Glutamatergic neuron (in vitro differentiated cells): ENCODE results near the gene FSHR. TPM values are rescaled to one million over a fixed set of nuclear protein-coding genes. Genes with fewer than 3 reads are reported as not detected.

Experiments used
- DNase-seq: peaks from one replicate; pipeline ENCODE4 v3.0.0; 2022
- H3K27ac Mint-ChIP-seq: one replicate; pipeline ENCODE4 v1.8.0; 2020; ENCODE audit warnings: mild to moderate bottlenecking, mixed read lengths, inconsistent platforms; ENCODE audit not compliant: unreplicated experiment
- H3K27me3 Mint-ChIP-seq: one replicate; pipeline ENCODE4 v1.8.0; 2020; ENCODE audit warnings: mild to moderate bottlenecking, moderate library complexity, mixed read lengths, inconsistent platforms; ENCODE audit not compliant: unreplicated experiment
- H3K36me3 Mint-ChIP-seq: one replicate; pipeline ENCODE4 v1.8.0; 2020; ENCODE audit warnings: mild to moderate bottlenecking, mixed read lengths, inconsistent platforms; ENCODE audit not compliant: unreplicated experiment
- H3K4me1 Mint-ChIP-seq: one replicate; pipeline ENCODE4 v1.8.0; 2020; ENCODE audit warnings: mild to moderate bottlenecking, low read depth, mixed read lengths, inconsistent platforms; ENCODE audit not compliant: unreplicated experiment
- H3K4me3 Mint-ChIP-seq: one replicate; pipeline ENCODE4 v1.8.0; 2020; ENCODE audit warnings: mild to moderate bottlenecking, mixed read lengths, inconsistent platforms; ENCODE audit not compliant: unreplicated experiment
- H3K9me3 Mint-ChIP-seq: one replicate; pipeline ENCODE4 v1.8.0; 2020; ENCODE audit warnings: mild to moderate bottlenecking, moderate library complexity, mixed read lengths, inconsistent platforms; ENCODE audit not compliant: unreplicated experiment
- total RNA-seq: library from RNA; stranded (reverse); fragmentation: NEBNext Ultra II Directional; extraction: Animal tissue kit (Norgen Biotek cat#: 25700); gene quantifications from one replicate; pipeline ENCODE4 v1.2.1, GENCODE V29; 2021; ENCODE audit not compliant: unreplicated experiment
- TF ChIP-seq, protein P1 (sequence below): fragments of 200-600 bp; sonication (generic); IDR thresholded peaks from one replicate; pipeline ENCODE4 v1.5.0; 2021; ENCODE audit not compliant: partially characterized antibody, unreplicated experiment

The FSHR gene
- total RNA-seq, 1 donor from 2014 or later = not detected

DNA sequence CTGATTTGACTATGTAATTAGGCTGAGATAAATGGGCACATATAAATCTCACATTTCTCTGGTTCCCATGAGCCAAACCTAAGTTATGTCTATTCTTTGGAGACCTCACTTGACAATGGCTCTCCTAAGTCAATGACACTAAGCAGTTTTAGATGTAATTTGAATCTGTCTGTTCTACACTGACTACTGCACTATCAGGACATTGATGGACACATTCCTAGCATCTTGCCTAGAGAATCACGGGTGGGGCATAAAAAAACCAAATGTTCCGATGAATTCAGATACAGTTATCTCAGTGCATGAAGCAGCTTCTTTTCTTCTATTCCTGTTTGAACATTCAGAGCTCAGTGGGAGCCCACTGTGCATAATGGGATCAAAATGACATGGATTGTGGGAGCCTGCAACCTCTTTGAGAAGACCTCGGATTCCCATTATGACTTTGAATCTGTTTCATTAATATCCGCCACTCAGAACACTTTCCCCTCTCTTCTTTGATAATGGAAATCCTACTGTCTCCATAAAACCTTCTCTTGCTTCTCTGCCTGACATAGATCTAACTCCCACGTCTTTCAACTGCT is 110.8 kb downstream of the FSHR start:
- Mint-ChIP-seq H3K36me3 (no peaks in the 10 kb centered on the region), H3K9me3 (no peaks in the 10 kb centered on the region), H3K4me3 (no peak overlapping the region), H3K27me3 (peaks cover 2% of the 10 kb centered on the region), H3K27ac (no peak overlapping the region), H3K4me1 (peaks cover 20% of the 10 kb centered on the region)
- DNase-seq = no peak
- TF ChIP-seq, protein P1, sequence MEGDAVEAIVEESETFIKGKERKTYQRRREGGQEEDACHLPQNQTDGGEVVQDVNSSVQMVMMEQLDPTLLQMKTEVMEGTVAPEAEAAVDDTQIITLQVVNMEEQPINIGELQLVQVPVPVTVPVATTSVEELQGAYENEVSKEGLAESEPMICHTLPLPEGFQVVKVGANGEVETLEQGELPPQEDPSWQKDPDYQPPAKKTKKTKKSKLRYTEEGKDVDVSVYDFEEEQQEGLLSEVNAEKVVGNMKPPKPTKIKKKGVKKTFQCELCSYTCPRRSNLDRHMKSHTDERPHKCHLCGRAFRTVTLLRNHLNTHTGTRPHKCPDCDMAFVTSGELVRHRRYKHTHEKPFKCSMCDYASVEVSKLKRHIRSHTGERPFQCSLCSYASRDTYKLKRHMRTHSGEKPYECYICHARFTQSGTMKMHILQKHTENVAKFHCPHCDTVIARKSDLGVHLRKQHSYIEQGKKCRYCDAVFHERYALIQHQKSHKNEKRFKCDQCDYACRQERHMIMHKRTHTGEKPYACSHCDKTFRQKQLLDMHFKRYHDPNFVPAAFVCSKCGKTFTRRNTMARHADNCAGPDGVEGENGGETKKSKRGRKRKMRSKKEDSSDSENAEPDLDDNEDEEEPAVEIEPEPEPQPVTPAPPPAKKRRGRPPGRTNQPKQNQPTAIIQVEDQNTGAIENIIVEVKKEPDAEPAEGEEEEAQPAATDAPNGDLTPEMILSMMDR = no peak

DNA sequence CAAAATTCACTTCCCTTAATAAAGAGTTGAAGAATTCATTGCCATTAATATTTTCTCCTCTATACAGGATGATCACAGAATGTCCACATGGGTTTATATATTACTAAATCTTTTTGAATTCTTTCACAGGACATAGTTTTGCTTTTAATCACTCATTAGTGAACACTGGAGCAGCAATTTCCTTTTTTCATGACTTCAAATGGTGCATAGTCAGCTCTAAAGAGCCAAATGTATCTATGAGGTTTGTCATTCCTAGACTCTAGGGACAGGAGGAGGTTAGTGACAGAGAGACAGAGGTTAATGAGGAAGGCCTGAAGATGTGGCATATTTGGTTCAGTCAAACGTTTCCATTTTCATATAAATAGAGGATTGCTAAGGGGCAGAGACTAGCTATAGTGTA is 111.8 kb downstream of the FSHR start:
- H3K9me3 Mint-ChIP-seq = no peaks in the 10 kb centered on the region
- DNase-seq = no peak
- H3K4me1 Mint-ChIP-seq = peaks cover 19% of the 10 kb centered on the region
- no peak overlapping the region for H3K27ac Mint-ChIP-seq
- H3K27me3 Mint-ChIP-seq = peaks cover 2% of the 10 kb centered on the region
- H3K36me3 Mint-ChIP-seq = no peaks in the 10 kb centered on the region
- TF ChIP-seq, protein P1 = no peak
- H3K4me3 Mint-ChIP-seq = no peak overlapping the region

DNA sequence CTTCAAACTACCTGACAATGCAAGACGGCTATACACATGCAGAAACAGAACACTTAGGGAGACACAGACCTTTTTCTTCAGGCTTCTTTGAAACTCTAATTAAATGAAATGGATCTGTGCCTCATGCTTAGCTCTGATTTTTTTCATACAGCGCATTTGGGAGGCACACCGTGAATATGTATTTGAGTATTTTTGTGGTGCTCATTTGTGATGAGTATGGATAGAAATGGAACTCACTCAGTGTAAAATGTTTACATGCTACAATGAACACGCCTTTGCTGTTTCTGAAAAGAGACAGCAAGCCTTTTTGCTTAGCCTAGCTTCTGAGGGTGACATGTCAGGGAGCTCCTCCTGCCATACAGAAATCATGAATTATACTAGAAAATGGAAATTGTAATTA is 113.3 kb downstream of the FSHR start:
- peaks cover 2% of the 10 kb centered on the region for H3K27me3 Mint-ChIP-seq
- no peaks in the 10 kb centered on the region for H3K9me3 Mint-ChIP-seq
- H3K4me1 Mint-ChIP-seq = peaks cover 14% of the 10 kb centered on the region
- DNase-seq = no peak
- H3K27ac Mint-ChIP-seq = no peak overlapping the region
- H3K4me3 Mint-ChIP-seq = no peak overlapping the region
- TF ChIP-seq, protein P1 = no peak
- no peaks in the 10 kb centered on the region for H3K36me3 Mint-ChIP-seq

DNA sequence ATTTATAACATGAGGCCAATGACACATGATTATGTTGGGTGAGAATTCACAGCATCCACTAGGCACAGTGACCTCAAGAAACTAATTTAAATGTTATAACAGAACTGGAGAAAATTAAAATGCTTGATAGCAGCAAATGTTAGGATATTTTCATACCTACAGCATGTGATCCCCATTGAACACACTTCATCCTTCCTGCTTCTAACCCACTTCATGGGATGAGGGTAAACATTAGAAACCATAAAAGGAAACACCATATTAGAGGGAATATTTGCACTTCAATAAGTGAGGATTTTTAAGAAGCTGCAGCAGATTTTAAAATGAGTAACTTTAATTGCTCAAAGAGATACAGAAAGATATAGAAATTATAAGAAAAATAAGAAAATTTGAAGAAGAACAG is 117.1 kb downstream of the FSHR start:
- Mint-ChIP-seq H3K4me3 (no peak overlapping the region), H3K4me1 (peaks cover 9% of the 10 kb centered on the region)

DNA sequence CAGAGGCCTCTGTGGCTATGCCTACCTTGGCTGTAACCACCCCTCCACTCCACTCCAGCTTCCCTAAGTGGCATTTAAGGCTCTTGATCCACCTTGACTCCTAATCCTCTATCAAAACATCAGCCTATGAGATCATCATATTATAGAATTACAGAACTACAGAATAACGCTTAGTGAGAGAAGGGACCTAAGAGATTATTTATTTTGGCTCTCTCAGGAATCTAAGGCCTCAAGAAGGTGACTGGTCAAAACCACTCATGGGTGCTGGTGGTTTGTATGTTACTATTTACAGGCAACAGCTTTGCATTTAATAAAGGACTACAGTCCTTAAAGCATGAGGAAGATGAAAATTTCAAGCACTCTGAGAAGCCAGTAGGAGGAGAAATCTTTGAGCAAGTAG is 118.8 kb downstream of the FSHR start:
- Mint-ChIP-seq H3K9me3 (no peaks in the 10 kb centered on the region), H3K27me3 (peaks cover 2% of the 10 kb centered on the region), H3K36me3 (no peaks in the 10 kb centered on the region), H3K4me3 (no peak overlapping the region), H3K27ac (no peak overlapping the region), H3K4me1 (peaks cover 18% of the 10 kb centered on the region)
- TF ChIP-seq, protein P1 = no peak
- no peak for DNase-seq

More for the DNA sequence above, 117.1 kb downstream of the FSHR start:
- no peak overlapping the region for H3K27ac Mint-ChIP-seq
- no peaks in the 10 kb centered on the region for H3K9me3 Mint-ChIP-seq
- peaks cover 2% of the 10 kb centered on the region for H3K27me3 Mint-ChIP-seq
- TF ChIP-seq, protein P1 = no peak
- no peak for DNase-seq
- no peaks in the 10 kb centered on the region for H3K36me3 Mint-ChIP-seq
